Measurements from ENCODE around the gene RHBDF1. TPM values are rescaled to one million over a fixed set of nuclear protein-coding genes. Genes with fewer than 3 reads are reported as not detected.

Gene RHBDF1
- total and polyA plus RNA-seq, 2 experiments from 2014 or later: 22.6 to 24.5 TPM

- H3K4me3 Mint-ChIP-seq: no peak overlapping the region
- Histone ChIP-seq H3K79me2 (replicated peaks; ENCODE audit: insufficient read depth) (no peaks in the 10 kb centered on the region), H3K36me3 (ENCODE audit: insufficient read depth) (peaks cover 4% of the 10 kb centered on the region; the same call in 1 of the 2 replicates), H3K4me2 (no peak overlapping the region), H3K27me3 (ENCODE audit: insufficient read depth) (no peaks in the 10 kb centered on the region), H4K20me1 (replicated peaks; ENCODE audit: insufficient read depth) (peaks cover 7% of the 10 kb centered on the region), H2AFZ (no peak overlapping the region), H3K9me2 (ENCODE audit: insufficient read depth) (no peaks in the 10 kb centered on the region), H3F3A (replicated peaks; ENCODE audit: low read depth) (0 out of 2 replicates have a peak, but pooled peaks cover 17% of the 10 kb centered on the region), H3K4me3 (no peak overlapping the region), H3K27ac (ENCODE audit: low read depth) (no peak overlapping the region), H3K4me1 (ENCODE audit: insufficient read depth) (no peaks in the 10 kb centered on the region)
- peaks cover 11% of the 10 kb centered on the region for H3K27me3 Mint-ChIP-seq (ENCODE audit: insufficient read depth, low read depth, poor library complexity)
- H3K9me3 Mint-ChIP-seq: no peaks in the 10 kb centered on the region
- TF ChIP-seq EZH2 (IDR thresholded peaks at IDR 0.05; ENCODE audit: low read depth, unreplicated experiment): no peak
- TF ChIP-seq, protein P1, sequence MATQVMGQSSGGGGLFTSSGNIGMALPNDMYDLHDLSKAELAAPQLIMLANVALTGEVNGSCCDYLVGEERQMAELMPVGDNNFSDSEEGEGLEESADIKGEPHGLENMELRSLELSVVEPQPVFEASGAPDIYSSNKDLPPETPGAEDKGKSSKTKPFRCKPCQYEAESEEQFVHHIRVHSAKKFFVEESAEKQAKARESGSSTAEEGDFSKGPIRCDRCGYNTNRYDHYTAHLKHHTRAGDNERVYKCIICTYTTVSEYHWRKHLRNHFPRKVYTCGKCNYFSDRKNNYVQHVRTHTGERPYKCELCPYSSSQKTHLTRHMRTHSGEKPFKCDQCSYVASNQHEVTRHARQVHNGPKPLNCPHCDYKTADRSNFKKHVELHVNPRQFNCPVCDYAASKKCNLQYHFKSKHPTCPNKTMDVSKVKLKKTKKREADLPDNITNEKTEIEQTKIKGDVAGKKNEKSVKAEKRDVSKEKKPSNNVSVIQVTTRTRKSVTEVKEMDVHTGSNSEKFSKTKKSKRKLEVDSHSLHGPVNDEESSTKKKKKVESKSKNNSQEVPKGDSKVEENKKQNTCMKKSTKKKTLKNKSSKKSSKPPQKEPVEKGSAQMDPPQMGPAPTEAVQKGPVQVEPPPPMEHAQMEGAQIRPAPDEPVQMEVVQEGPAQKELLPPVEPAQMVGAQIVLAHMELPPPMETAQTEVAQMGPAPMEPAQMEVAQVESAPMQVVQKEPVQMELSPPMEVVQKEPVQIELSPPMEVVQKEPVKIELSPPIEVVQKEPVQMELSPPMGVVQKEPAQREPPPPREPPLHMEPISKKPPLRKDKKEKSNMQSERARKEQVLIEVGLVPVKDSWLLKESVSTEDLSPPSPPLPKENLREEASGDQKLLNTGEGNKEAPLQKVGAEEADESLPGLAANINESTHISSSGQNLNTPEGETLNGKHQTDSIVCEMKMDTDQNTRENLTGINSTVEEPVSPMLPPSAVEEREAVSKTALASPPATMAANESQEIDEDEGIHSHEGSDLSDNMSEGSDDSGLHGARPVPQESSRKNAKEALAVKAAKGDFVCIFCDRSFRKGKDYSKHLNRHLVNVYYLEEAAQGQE (IDR thresholded peaks at IDR 0.05; ENCODE audit: unreplicated experiment): no peak
- TF ChIP-seq CREB1 (CRISPR knock-in tag; IDR thresholded peaks at IDR 0.05; ENCODE audit: low read depth): no peak
- no peak for TF ChIP-seq ZNF462 (CRISPR knock-in tag; IDR thresholded peaks at IDR 0.05)
- no peak for TF ChIP-seq ZNF331 (CRISPR knock-in tag; IDR thresholded peaks at IDR 0.05; ENCODE audit: low read depth)
- TF ChIP-seq STAT1 (IDR thresholded peaks at IDR 0.05; ENCODE audit: unreplicated experiment): no peak
- TF ChIP-seq POLR2AphosphoS5 (IDR thresholded peaks at IDR 0.05; ENCODE audit: low read depth): no peak
- TF ChIP-seq ZNF114 (CRISPR knock-in tag; IDR thresholded peaks at IDR 0.05): no peak
- TF ChIP-seq NANOG (IDR thresholded peaks at IDR 0.05; ENCODE audit: borderline replicate concordance): no peak
- TF ChIP-seq, protein P2, sequence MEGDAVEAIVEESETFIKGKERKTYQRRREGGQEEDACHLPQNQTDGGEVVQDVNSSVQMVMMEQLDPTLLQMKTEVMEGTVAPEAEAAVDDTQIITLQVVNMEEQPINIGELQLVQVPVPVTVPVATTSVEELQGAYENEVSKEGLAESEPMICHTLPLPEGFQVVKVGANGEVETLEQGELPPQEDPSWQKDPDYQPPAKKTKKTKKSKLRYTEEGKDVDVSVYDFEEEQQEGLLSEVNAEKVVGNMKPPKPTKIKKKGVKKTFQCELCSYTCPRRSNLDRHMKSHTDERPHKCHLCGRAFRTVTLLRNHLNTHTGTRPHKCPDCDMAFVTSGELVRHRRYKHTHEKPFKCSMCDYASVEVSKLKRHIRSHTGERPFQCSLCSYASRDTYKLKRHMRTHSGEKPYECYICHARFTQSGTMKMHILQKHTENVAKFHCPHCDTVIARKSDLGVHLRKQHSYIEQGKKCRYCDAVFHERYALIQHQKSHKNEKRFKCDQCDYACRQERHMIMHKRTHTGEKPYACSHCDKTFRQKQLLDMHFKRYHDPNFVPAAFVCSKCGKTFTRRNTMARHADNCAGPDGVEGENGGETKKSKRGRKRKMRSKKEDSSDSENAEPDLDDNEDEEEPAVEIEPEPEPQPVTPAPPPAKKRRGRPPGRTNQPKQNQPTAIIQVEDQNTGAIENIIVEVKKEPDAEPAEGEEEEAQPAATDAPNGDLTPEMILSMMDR (conservative IDR thresholded peaks at IDR 0.05; ENCODE audit: low read depth in 2 of 2): no peak
- TF ChIP-seq ETS1 (IDR thresholded peaks at IDR 0.05): no peak
- TF ChIP-seq JUNB (IDR thresholded peaks at IDR 0.05; ENCODE audit: unreplicated experiment): no peak
- TF ChIP-seq EZH2phosphoT487 (IDR thresholded peaks at IDR 0.05; ENCODE audit: unreplicated experiment): no peak
- H3K36me3 Mint-ChIP-seq (ENCODE audit: low read depth): peaks cover 9% of the 10 kb centered on the region; the same call in 2 of the 3 replicates
- no peak overlapping the region; the same call in 1 of the 2 replicates for H3K27ac Mint-ChIP-seq
- ATAC-seq: no peak
- DNase-seq (ENCODE audit: low spot score): no peak
- no peaks in the 10 kb centered on the region for H3K4me1 Mint-ChIP-seq
Observed at GRCh38 chr16:104928-105327, 32.5 kb upstream of the RHBDF1 start.

All from GM23338 (cell line).